Stimulated activated CD4-positive, alpha-beta T cell treated with anti-CD3 and anti-CD28 coated beads, Interleukin-15, amount 100 ng/mL, for 1 hour (primary cell): ENCODE results near the gene DOCK10.

Source experiments
- DNase-seq, 2 donors: peaks; one replicate each; pipeline ENCODE4 v3.0.0-alpha.2; 2020; ENCODE audit warnings: low read depth in 1 of 2, low spot score in 1 of 2

The DOCK10 gene

DNA sequence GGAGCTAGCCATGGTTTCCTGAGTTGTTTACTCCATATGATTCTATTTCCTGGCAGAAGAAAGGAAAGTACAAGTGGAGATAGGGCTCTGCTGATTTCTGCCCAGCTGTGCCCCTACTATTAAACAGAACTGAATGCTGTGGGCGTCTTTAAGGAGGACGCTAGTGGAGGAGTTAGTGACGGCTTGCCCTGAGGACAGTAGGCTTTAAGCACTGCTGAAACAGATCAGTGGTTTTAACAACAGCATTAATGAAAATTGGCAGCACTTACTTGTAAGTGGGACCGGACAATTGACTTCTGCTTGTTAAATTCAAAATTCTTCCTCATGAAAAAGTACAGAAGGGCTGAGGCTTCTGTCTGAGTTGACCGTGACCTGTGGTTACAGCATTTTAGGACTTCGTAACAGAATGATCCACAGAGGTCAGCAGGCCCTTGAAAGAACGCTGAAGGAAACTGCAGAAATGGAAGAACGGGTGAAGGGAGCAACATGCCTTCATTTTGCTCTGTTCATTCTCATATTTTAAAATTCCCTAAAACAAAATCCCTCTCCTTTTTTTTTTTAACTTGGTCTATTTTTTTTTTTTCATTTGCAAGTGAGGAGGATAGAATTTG lies 245.5 kb downstream of the DOCK10 start:
- no peak for DNase-seq

DNA sequence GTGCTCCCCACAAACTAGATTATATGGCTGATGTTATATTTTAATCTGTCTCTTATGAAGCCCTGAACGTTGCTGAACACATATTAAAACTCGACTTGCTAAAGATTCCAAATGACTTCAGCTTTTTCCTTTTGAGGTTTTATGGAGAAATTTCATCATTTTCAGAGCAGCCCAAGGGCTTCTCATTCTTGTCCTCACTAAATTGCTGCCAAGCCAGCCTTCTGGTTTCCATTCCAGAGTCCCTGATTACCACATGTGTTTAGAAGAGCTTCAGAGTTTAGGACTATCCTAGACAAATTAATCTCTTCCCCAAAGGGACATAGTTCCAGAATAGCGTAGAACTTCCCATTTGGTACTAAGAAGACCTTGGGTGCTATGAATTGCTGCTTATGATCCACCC lies 248.3 kb downstream of the DOCK10 start:
- no peak for DNase-seq

DNA sequence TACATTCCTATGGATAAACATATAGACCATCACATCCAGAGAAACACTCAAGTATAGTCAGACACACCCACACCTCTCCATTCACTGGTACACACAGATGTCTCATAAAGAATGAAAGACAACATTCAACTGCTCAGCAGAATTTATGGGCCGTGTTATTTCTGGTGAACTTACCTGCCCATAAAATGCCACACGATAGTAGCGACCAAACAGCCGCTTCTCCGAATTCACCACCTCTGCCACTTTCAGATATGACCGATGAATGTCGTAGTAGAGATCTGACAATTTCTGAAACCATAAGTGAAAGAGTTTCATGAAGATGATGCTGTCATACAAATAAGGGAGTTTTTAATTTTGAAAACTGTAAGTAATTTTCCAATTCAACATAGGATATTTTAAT lies 255.4 kb downstream of the DOCK10 start:
- no peak for DNase-seq

DNA sequence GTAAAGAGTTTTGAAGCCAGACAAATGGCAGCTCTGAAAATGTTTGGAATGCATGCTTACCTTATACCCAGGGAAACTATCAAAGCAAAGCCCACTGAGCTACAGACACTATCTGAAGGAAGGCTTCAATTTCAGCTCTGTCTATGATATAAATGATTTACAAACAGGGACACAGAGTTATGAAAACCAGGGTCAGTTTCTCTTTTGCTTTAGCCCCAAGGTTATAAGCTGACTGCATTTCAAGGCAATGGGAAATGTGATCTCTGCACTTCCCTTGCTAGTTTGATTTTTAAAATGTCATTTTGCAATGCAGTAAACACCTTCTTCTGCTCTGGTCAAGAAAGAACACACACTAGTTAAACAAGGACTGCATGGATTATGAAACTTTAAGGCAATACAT lies 260.9 kb downstream of the DOCK10 start:
- DNase-seq: no peak

DNA sequence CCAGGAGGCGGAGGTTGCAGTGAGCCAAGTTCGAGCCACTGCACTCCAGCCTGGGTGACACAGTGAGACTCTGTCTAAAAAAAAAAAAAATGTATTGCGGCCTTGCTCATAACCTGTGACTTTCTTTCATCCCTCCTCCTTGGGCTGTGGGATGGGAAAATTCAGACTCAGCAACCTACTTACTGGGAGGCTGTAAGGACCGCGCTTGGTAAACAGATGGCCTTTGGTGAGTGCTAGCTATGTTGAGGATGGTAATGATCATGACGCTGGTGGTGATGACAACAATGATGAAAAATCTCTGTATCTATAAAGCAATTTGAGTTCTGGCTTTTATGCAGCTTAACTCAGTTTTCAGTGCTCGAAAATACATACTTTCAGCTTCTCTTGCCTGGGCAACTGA lies 261.4 kb downstream of the DOCK10 start:
- DNase-seq: no peak

DNA sequence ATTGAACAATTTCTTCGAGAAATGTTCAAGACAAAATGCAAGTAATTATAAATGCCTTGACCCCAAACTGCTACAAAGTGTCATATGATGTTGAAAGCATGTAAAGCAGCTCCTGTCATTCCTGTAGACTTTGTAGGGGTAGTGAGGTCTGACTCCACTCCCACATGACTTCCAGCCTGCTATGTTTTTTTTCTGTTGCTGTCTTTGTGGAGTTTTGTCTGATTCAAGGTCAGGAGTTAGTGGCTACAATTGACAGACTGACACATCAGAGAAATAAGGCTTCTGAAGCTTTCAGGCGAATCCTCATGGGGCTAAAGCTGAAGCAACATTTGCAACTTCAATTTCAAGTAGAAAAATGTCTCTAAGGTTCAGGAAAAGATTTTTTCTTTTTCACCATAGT lies 262.2 kb downstream of the DOCK10 start:
- DNase-seq: no peak

DNA sequence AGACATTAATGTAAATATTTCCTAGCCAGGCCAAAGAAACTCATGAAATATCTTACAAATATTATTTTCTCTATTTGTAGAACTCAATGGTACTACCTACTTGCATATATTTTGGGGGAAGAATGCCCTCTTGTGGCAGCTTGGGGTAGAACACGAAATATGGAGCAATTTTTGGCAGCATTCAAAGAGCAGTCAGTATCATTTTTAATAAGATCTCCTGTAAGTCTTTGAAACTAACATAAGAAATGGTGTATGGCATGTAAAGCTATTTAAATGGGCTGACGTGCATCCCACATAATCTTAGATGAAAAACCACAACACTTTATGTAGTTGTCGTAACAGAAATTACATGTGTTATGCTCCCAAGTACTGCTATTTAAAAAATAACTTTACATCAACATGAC lies 263.8 kb downstream of the DOCK10 start:
- peak in 1 of 2 donors; percentile 12 for DNase-seq

DNA sequence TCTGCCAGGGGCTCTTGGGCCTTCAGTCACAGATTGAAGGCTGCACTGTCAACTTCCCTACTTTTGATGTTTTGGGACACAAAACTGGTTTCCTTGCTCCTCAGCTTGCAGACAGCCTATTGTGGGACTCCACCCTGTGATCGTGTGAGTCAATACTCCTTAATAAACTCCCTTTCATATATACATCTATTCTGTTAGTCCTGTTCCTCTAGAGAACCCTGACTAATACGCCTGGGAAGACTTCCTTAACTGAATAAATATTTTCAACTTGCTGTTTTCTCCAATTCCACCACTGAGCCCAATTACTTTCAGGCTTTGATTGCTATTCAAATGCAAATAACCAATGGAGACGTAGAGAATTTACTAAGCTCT lies 264.7 kb downstream of the DOCK10 start:
- DNase-seq: no peak

DNA sequence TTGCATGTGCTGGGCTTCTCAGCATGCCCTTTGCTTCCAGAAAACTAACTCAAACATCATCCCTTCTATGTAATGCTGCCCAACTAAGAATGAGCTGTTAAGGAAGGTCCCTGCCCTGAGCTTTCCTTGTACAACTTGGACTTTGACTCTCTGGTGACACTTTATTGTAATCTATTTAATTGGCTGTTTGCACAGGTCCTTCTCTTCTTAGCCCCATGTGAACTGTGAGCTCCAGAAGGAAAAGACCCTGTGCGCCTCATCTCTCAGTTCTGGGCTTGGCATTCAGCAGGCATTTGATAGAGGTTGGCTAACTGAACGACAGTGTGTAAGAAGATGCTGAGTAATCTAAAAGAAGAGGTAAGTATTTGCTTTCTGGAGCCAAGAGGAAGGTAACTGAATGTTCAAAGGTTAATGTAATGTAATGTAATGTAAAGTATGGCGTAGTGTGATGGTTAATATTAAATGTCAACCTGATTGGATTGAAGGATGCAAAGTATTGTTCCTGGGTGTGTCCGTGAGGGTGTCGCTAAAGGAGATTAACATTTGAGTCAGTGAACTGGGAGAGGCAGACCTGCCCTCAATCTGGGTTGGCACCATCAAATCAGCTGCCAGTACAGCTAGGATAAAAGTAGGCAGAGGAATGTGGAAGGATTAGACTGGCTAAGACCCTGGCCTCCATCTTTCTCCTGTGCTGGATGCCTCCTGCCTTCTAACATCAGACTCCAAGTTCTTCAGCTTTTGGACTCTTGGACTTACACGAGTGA lies 265.3 kb downstream of the DOCK10 start:
- DNase-seq: no peak

DNA sequence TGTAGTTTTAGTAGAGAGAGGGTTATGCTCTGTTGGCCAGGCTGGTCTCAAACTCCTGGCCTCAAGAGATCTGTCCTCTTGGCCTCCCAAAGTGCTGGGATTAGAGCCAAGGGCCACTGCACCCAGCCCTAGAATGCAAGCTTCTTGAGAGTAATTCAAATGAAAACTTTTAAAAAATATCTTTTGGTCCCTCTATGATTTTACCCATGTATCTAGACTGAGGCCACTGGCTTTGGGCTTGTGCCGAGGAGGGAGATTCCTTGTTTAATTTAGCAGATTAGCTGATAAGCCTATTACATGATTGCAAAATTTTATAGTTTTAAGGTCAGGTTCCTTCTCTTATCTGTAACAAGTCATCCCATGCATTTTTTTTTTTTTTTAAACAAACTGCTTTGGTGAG lies 266.6 kb downstream of the DOCK10 start:
- no peak for DNase-seq

DNA sequence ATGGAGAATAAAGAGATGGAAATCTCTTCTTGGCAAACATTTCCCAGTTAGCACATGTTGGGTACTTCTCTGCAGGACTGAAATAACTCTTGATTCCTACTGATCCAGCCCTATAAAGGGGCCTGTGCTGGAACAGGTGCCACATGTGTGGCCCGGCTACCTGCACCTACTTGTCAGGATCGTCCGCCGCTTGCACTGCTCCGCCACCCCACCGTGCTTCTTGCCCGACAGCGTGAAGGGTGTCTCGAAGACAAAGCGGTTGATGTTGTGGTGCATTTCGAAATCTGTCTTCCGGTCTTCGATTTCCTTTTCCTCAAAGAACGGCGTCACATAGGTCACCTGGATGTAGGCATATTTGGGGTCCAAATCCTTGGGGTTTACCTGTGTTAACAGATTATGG lies 267.5 kb downstream of the DOCK10 start:
- DNase-seq: no peak

DNA sequence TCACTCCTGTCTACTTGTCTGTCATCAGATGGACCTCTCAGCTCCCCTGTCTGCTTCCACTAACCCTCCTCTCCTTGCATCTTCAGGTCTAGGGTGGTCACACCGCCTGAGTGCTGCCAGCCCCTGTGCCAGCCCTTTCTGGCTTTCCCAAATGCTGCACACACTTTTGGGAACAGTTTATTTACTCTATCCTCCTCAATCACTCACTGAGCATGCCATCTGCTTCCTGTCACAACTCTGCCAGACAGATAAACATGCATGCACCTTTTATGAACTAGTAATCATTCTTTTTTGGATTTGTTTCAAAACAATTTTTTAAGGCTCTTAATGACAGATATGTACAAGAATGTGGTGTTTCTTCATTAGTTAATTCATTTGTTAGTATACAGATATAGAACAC lies 269.8 kb downstream of the DOCK10 start:
- DNase-seq: no peak

DNA sequence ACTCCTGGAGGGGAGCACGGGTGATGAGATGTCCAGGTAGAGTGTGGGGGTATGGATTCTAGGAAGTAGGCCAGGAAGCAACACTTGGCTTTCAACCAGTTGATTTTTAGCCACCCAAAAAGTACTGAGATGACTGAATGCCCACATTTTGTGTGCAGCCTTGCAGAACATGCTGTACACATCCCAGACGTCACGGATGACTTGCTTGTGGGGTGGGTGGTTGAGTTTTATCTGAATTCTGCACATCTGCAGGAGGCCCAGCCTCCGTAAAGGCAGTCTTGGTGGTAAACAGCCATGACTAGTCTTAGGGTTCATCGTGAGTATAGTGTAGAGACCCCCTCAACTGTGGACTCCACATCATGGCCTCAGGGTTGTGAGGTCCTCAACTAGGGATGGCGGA lies 272.8 kb downstream of the DOCK10 start:
- no peak for DNase-seq

DNA sequence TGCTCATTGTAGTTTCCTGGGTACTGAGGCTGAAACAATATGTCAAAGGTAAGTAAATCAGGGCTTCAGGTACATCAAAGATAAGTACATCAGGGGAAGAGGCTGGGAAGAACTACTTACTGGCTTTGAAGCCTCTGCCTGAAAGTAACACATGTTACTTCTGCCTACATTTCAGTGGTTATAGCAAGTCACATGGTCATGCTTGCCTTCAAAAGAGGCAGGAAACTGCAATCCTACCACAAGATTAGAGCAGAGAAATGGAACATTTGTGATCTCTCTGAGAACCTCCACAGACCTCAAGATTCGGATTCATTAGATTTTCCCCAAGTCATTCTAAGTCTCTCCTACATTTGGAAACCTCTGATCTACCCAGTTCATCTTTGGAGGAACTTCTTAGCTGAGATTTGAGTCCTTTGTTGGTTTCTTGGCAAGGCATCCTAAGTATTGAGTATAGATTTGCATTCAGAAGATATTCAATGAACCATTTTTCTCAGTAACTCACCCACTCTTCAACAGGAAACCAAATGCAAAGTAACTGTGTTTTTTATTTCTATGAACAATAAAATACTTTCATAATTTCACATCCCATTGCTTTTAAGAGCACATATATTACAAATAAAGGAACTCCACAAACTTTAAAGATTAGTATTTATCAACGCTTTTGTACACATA lies 277.6 kb downstream of the DOCK10 start:
- no peak for DNase-seq

DNA sequence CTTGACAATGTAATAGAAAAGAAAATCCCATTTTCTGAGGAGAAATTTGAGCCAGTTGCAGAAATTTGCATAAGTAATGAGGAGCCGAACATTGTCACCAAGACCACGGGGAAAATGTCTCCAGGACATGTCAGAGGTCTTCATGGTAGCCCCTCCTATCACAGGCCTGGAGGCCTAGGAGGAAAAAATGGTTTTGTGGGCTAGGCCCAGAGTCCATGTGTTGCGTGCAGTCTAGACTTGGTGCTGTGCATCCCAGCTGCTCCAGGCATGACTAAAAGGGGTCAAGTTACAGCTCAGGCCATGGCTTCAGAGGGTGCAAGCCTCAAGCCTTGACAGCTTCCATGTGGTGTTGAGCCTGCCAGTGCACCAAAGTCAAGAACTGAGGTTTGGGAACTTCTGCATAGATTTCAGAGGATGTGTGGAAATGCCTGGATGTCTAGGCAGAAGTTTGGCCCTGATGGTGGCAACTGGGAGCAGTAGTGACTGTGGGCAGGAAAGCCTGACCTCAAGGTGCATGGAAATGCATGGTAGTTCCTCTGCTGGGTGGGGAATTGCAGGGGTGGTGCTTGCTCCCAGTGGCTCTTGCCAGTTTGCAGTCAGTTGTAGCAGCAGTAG lies 284.2 kb downstream of the DOCK10 start:
- no peak for DNase-seq

DNA sequence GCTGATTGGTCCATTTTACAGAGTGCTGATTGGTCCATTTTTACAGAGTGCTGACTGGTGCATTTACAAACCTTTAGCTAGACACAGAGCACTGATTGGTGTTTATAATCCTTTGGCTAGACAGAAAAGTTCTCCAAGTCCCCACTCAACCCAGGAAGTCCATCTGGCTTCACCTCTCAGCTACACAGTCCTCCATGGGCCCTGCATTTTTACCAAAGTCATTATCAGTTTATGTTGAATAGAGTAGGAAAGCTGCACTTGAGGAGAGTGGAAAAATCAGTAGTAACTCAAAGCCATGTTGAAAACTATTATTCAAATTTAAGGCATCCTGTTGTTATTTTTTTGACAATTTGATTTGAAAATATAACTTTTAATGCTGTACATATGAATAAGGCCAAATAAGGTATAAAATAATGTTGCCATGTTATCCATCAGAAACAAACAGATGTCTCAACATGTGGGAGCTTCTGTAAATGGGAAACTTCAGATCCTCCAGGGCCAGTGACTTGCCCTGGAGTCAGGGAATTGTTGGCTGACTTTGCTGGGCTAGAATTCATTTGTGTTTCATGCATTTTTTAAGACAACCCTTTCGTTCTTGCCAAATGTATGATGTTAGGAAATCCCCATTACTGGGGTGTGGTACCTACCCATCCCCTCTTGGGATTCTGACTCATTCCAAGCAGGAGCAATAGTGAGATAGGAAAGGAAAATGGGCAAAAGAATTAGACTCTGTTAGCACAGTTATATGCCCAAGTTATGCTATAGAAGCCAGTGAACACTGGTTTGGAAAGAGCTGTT lies 288.3 kb downstream of the DOCK10 start:
- no peak for DNase-seq

DNA sequence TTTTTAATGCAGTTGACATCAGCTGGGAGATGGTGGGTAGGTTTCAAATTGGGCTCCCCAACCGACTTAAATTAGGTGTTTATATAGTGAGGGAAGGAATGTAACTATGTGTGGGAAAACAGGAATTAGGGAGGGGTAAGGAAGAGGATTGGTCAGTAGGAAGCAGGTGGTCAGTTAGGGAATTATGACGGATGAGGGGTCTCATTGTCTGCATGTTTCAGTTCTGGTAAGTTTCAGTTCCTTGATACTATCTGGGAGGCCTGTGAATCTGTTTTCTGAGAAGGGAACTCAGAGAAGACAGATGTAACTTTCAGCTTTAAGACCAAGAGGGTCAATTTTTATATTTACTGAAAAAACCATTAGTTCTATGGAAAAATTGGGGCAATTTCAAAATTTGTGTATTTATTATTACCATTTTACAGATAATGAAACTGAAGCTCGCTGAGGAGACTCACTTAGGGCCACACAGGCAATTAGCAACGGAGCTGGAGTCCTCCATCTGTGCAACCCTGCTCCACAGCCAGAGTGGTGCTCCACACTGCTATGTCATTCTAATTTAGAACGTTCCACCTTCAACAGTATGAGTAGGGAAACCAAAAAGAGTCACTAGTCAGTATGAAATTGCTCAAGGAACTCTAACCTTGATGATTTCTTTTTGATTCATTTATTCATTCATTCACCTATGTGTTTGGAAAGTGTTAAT lies 290.1 kb downstream of the DOCK10 start:
- no peak for DNase-seq

DNA sequence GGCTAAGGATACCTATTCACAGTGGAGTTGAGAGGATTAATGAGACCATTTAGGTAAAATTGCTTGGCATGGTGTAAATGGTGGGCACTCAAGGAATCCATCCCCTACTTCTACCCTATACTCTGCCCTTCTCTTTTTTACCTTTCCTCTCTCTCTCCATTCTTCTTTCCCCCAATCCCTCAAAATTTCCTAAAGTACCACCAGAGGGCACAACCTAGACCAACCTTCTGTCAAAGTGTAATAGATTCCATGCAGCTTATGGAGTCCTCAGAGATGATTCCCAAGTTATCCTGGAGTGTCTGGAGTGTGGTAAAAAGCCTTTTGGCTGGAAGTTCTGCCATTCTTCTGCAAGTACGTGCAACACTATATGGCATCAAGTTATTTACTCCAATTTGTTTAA lies 293.1 kb downstream of the DOCK10 start:
- DNase-seq: no peak

DNA sequence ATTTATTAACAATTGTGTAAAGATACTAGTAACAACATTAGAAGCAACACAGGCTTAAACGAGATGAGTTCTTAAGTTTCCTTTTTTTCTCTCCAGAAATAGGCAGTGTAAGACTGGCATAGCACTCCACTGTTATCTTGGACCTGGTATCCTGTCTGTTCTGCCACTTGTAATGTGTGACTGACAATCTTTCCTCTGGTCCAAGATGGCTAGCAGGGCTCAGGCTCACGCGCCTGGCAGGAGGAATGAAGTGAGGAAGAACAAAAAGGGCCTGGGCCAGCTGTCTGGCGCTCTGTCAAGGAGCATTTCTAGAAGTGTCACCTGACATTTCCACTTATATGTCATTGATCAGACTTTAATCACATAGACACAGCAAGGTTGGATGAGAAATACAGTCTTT lies 294.5 kb downstream of the DOCK10 start:
- DNase-seq: no peak

DNA sequence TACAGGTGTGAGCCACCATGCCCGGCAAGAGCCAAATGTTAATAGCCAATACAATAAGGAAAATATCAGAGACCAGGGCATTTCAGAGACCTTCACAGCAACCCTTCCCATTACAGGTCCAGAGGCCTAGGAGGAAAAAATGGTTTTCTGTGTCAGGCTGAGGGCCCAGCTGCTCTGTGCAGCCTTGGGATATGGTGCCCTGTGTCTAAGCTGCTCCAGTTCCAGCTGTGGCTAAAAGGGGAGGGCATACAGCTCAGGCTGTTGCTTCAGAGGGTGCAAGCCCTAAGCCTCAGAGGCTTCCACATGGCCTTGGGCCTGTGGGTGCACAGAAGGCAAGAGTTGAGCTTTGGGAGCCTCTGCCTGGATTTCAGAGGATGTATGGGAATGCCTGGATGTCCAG lies 306.0 kb downstream of the DOCK10 start:
- no peak for DNase-seq

DNA sequence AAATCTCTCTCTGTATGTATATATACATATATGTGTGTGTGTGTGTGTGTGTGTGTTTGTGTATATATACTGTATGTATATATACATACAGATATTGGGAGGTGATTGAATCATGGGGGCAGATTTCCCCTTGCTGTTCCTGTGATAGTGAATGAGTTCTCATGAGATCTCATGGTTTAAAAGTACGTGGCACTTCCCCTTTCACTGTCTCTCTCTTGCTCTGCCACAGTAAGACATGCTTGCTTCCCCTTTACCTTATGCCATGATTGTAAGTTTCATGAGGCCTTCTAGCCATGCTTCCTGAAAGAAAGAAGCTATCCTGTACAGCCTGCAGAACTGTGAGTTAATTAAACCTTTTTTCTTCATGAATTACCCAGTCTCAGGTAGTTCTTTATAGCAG lies 307.3 kb downstream of the DOCK10 start:
- no peak for DNase-seq
